Chondrocyte (in vitro differentiated cells): Measurements from ENCODE around the gene UBE2S. TPM values are rescaled to one million over a fixed set of nuclear protein-coding genes. Genes with fewer than 3 reads are reported as not detected.

ENCODE experiments used
- DNase-seq: peaks from one replicate; pipeline ENCODE4 v3.0.0; 2021; ENCODE audit warnings: mixed read lengths, low spot score
- H3K27ac Mint-ChIP-seq: one replicate; pipeline ENCODE4 v1.8.0; 2021; ENCODE audit warnings: mild to moderate bottlenecking, moderate library complexity, mixed read lengths; ENCODE audit not compliant: unreplicated experiment
- H3K27me3 Mint-ChIP-seq: 2 replicates; pipeline ENCODE4 v1.8.0; 2021; ENCODE audit warnings: low read depth, mixed read lengths
- H3K36me3 Mint-ChIP-seq: 2 replicates; pipeline ENCODE4 v1.8.0; 2021; ENCODE audit warnings: low read depth, mixed read lengths
- H3K4me1 Mint-ChIP-seq: 2 replicates; pipeline ENCODE4 v1.8.0; 2021; ENCODE audit warnings: low read depth, mild to moderate bottlenecking, mixed read lengths
- H3K4me3 Mint-ChIP-seq: one replicate; pipeline ENCODE4 v1.8.0; 2021; ENCODE audit warnings: mild to moderate bottlenecking, moderate library complexity, mixed read lengths; ENCODE audit not compliant: unreplicated experiment
- H3K9me3 Mint-ChIP-seq: 2 replicates; pipeline ENCODE4 v1.8.0; 2021; ENCODE audit warnings: low read depth, mixed read lengths
- total RNA-seq: library from RNA; stranded (reverse); gene quantifications from 3 replicates; pipeline ENCODE4 v1.2.1, GENCODE V29; 2021
- TF ChIP-seq, protein P1 (sequence below): fragments of 200-600 bp; sonication (generic); IDR thresholded peaks from 2 replicates; pipeline ENCODE4 v1.5.0; 2021; ENCODE audit warnings: antibody characterized with exemption, mild to moderate bottlenecking, moderate library complexity

The UBE2S gene
- total RNA-seq, 1 donor from 2014 or later = 79.7 TPM

DNA sequence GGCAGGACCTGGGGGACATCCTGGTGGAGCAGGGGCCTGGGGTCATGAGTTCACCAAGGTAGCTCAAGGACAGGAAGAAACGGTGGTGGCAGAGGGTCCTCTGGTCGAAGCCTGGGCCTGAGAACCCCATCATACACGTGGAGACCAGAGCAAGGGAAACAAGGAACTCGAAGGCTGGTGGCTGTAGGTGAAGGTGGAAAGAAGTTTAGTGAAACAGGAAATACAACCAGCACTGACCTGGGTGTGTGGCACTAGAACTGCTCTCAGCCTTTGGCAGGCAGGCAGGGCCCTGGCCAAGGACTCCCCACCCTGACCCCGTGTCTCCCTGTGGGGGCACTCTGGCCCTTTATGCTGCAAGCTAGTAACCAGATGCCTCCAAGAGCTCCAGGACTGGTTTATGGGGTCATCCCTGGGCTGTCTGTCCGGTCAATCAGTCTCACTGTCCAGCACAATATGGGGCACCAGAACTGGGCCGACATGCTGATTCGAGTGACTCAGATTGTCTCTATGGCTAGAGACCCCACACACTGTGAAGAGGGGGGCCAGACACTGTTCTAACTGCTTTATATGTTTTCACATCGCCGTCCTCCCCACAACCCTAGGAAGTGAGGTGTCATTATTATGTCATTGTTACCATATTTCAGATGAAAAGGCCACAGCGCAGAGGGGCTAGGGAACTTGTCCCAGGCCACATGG, 56.8 kb downstream of the UBE2S start:
- H3K27ac Mint-ChIP-seq = no peak overlapping the region
- H3K4me3 Mint-ChIP-seq = no peak overlapping the region
- peaks cover 32% of the 10 kb centered on the region for H3K27me3 Mint-ChIP-seq
- DNase-seq = no peak
- no peaks in the 10 kb centered on the region for H3K9me3 Mint-ChIP-seq
- H3K4me1 Mint-ChIP-seq = peaks cover 14% of the 10 kb centered on the region
- H3K36me3 Mint-ChIP-seq = no peaks in the 10 kb centered on the region
- TF ChIP-seq, protein P1, sequence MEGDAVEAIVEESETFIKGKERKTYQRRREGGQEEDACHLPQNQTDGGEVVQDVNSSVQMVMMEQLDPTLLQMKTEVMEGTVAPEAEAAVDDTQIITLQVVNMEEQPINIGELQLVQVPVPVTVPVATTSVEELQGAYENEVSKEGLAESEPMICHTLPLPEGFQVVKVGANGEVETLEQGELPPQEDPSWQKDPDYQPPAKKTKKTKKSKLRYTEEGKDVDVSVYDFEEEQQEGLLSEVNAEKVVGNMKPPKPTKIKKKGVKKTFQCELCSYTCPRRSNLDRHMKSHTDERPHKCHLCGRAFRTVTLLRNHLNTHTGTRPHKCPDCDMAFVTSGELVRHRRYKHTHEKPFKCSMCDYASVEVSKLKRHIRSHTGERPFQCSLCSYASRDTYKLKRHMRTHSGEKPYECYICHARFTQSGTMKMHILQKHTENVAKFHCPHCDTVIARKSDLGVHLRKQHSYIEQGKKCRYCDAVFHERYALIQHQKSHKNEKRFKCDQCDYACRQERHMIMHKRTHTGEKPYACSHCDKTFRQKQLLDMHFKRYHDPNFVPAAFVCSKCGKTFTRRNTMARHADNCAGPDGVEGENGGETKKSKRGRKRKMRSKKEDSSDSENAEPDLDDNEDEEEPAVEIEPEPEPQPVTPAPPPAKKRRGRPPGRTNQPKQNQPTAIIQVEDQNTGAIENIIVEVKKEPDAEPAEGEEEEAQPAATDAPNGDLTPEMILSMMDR = no peak

Other genes with a start within 250 kb of the UBE2S start
- gene DNAAF3, start 241.2 kb downstream of the UBE2S start, total RNA-seq = 0.90 to 2.2 TPM (median 1.3 TPM) in 3 replicates
- 0.80 TPM in 1 of 3 replicates, not detected in the others for gene SYT5, start 227.5 kb downstream of the UBE2S start, total RNA-seq
- 0.42 to 0.54 TPM in 2 of 3 replicates, not detected in the other for gene PTPRH, start 198.3 kb downstream of the UBE2S start, total RNA-seq
- 1.4 to 1.5 TPM (median 1.4 TPM) in 3 replicates for gene TMEM86B, start 179.0 kb downstream of the UBE2S start, total RNA-seq
- gene PPP6R1, start 148.8 kb downstream of the UBE2S start, total RNA-seq = 47.6 to 58.4 TPM (median 49.9 TPM) in 3 replicates
- 22.7 to 30.3 TPM (median 24.2 TPM) in 3 replicates for gene HSPBP1, start 127.7 kb downstream of the UBE2S start, total RNA-seq
- 14.0 to 15.9 TPM (median 15.3 TPM) in 3 replicates for gene BRSK1, start 123.8 kb downstream of the UBE2S start, total RNA-seq
- gene TMEM150B, start 82.4 kb downstream of the UBE2S start, total RNA-seq = not detected in 3 replicates
- 9.5 to 14.6 TPM (median 9.7 TPM) in 3 replicates for gene KMT5C, start 67.9 kb downstream of the UBE2S start, total RNA-seq
- 0.17 to 0.23 TPM in 2 of 3 replicates, not detected in the other for gene COX6B2, start 53.1 kb downstream of the UBE2S start, total RNA-seq
- gene GARIN5B, start 44.5 kb downstream of the UBE2S start, total RNA-seq = not detected in 3 replicates
- gene IL11, start 37.3 kb downstream of the UBE2S start, total RNA-seq = 2.8 to 3.7 TPM (median 3.1 TPM) in 3 replicates
- gene TMEM190, start 31.0 kb downstream of the UBE2S start, total RNA-seq = 0.52 to 1.0 TPM in 2 of 3 replicates, not detected in the other
- 0.59 to 1.0 TPM (median 0.85 TPM) in 3 replicates for gene TMEM238, start 23.5 kb downstream of the UBE2S start, total RNA-seq
- gene RPL28, start 21.9 kb downstream of the UBE2S start, total RNA-seq = 1,343 to 1,376 TPM (median 1,346 TPM) in 3 replicates
- not detected in 3 replicates for gene SHISA7, start 35.5 kb upstream of the UBE2S start, total RNA-seq
- 39.8 to 47.2 TPM (median 39.8 TPM) in 3 replicates for gene ISOC2, start 53.9 kb upstream of the UBE2S start, total RNA-seq
- not detected in 3 replicates for gene C19orf85, start 57.0 kb upstream of the UBE2S start, total RNA-seq
- 9.1 to 9.7 TPM (median 9.4 TPM) in 3 replicates for gene ZNF628, start 68.8 kb upstream of the UBE2S start, total RNA-seq
- 32.1 to 50.0 TPM (median 33.1 TPM) in 3 replicates for gene NAT14, start 77.4 kb upstream of the UBE2S start, total RNA-seq
- gene SSC5D, start 80.6 kb upstream of the UBE2S start, total RNA-seq = 33.6 to 50.0 TPM (median 34.5 TPM) in 3 replicates
- not detected in 3 replicates for gene SBK2, start 129.3 kb upstream of the UBE2S start, total RNA-seq
- not detected in 3 replicates for gene SBK3, start 137.8 kb upstream of the UBE2S start, total RNA-seq
- 15.7 to 23.6 TPM (median 23.1 TPM) in 3 replicates for gene ZNF579, start 173.1 kb upstream of the UBE2S start, total RNA-seq
- 11.3 to 14.7 TPM (median 14.4 TPM) in 3 replicates for gene FIZ1, start 191.7 kb upstream of the UBE2S start, total RNA-seq
- gene ZNF524, start 192.5 kb upstream of the UBE2S start, total RNA-seq = 10.1 to 11.0 TPM (median 10.8 TPM) in 3 replicates
- 16.1 to 18.1 TPM (median 16.4 TPM) in 3 replicates for gene ZNF865, start 197.9 kb upstream of the UBE2S start, total RNA-seq
- 6.1 to 7.9 TPM (median 6.4 TPM) in 3 replicates for gene ZNF784, start 216.8 kb upstream of the UBE2S start, total RNA-seq
- gene ZNF580, start 233.2 kb upstream of the UBE2S start, total RNA-seq = 42.3 to 59.8 TPM (median 45.0 TPM) in 3 replicates
- gene ZNF581, start 235.9 kb upstream of the UBE2S start, total RNA-seq = 20.8 to 24.7 TPM (median 24.2 TPM) in 3 replicates
- gene CCDC106, start 240.4 kb upstream of the UBE2S start, total RNA-seq = 20.9 to 26.5 TPM (median 23.5 TPM) in 3 replicates
- gene U2AF2, start 247.2 kb upstream of the UBE2S start, total RNA-seq = 119 to 137 TPM (median 129 TPM) in 3 replicates